Ovary (tissue), 9 donors: ENCODE results near the gene CLIC1. TPM values are rescaled to one million over a fixed set of nuclear protein-coding genes. Genes with fewer than 3 reads are reported as not detected.
A peak's percentile ranks its signal among the peaks of the same experiment; 100 is the strongest.

Experiments used
- DNase-seq, 5 donors: peaks; one replicate each; pipeline ENCODE4 v3.0.0-alpha.2; 2019 to 2020
- H3K27ac ChIP-seq, 2 donors: fragments of 200-600 bp; one replicate each; pipeline versions ENCODE4 v1.5.1 to v1.8.0; 2019 to 2022
- H3K27me3 ChIP-seq: fragments of 200-600 bp; one replicate; pipeline ENCODE4 v1.8.0; 2022
- H3K36me3 ChIP-seq: fragments of 200-600 bp; sonication (generic); one replicate; pipeline ENCODE4 v1.5.1; 2019
- H3K4me1 ChIP-seq: one replicate; pipeline ENCODE4 v1.8.1; 2013; ENCODE audit warnings: mild to moderate bottlenecking, moderate library complexity; ENCODE audit not compliant: insufficient read depth
- H3K4me3 ChIP-seq: fragments of 200-600 bp; sonication (generic); one replicate; pipeline ENCODE4 v1.5.1; 2017
- H3K9me3 ChIP-seq, 2 donors: fragments of 200-600 bp in 1 of 2; sonication (generic) in 1 of 2; one replicate each; pipeline versions ENCODE4 v1.5.1 to v1.8.1; 2013 to 2019; ENCODE audit warnings: mild to moderate bottlenecking in 1 of 2, moderate library complexity in 1 of 2
- EP300 ChIP-seq: sonication (generic); formaldehyde crosslinking; IDR thresholded peaks from one replicate; pipeline ENCODE4 v1.6.1; 2017; ENCODE audit warnings: antibody characterized with exemption
- POLR2A ChIP-seq: fragments of 450-650 bp; IDR thresholded peaks from one replicate; pipeline ENCODE4 v1.6.1; 2017; ENCODE audit warnings: antibody characterized with exemption, mild to moderate bottlenecking, moderate library complexity
- WGBS, 3 donors: extraction: QIAGEN DNeasy Blood & Tissue Kit in 1 of 3; methylation state at CpG; one replicate each; pipeline versions ENCODE4 v1.1.5 to v1.1.7; 2013 to 2017; 5-methylcytosine and 5-hydroxymethylcytosine counted together
- intact Hi-C, 4 donors: fragments of 100-400 bp; cut with DNase I; formaldehyde crosslinking; loops; one replicate each; pipeline versions ENCODE4 v1.11.0 to v1.15.1; 2022 to 2023
- polyA plus RNA-seq, 2 donors: library from polyadenylated mRNA; stranded (reverse); fragments of 200-250 nt in 1 of 2; fragments of 350-450 nt in 1 of 2; fragmentation: Illumina TruSeq in 1 of 2; extraction: RNeasy Lipid Tissue Mini Kit (QIAGEN cat#74804) in 1 of 2; gene quantifications; one replicate each; pipeline ENCODE4 v1.2.3, GENCODE V29; 2013 to 2014
- total RNA-seq, 7 donors: library from RNA; depleted of rRNA in 2 of 7; stranded (reverse); fragments of >200 nt in 2 of 7; fragmentation: NEBNext Ultra II Directional in 3 of 7; extraction: Animal tissue kit (Norgen Biotek cat#: 25700) in 3 of 7; gene quantifications; one replicate each; pipeline versions ENCODE4 v1.1.0 to v1.2.4, GENCODE V29; 2016 to 2023
- TF ChIP-seq, protein P1 (sequence below), 3 donors: fragments of 450-650 bp in 2 of 3; fragments of 200-600 bp in 1 of 3; IDR thresholded peaks; one replicate each; pipeline versions ENCODE4 v1.5.1 to v1.8.0; 2016 to 2022; ENCODE audit warnings: antibody characterized with exemption in 3 of 3, mild to moderate bottlenecking in 1 of 3
- donor health status: DM: no; HTN: no; CAD: no; lungs with moderate emphysema.
- donor health status: DM: no; HTN: no; CAD: no.
- donor health status: Bipolar disorder and iron deficiency.
- donor health status: DM: yes; HTN: yes; CAD: no.
- donor health status: DM: no; HTN: no; CAD: no.
- donor health status: DM: yes; HTN: yes; CAD: no.

CLIC1 gene
- total and polyA plus RNA-seq, 9 donors = 128 to 473 (median 185) TPM

DNA sequence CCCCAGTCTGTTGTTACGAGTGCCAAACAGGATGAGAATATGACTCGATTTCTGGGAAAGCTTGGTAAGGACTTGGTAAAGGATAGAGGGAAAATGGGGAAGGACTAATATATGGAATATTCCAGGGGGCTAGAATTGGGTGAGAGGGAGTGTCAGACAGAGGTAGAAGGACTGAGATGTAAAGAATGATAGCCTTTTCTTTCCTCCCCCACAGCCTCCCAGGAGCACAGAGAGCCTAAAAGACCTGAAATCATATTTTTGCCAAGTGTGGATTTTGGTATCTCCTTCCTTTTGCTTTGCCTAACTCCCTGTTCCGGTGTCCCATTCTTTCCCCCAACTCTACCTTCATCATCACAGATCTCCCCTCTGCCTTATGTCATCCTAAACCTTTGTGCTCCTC, 6.6 kb upstream of the CLIC1 start:
- DNase-seq = no peak
- Histone ChIP-seq H3K36me3 (no peaks in the 10 kb centered on the region), H3K9me3 (no peaks in the 10 kb centered on the region), H3K27me3 (no peaks in the 10 kb centered on the region), H3K27ac (no peak overlapping the region), H3K4me3 (no peak overlapping the region), H3K4me1 (peaks cover 2% of the 10 kb centered on the region)
- intact Hi-C loops = loop anchor here in 1 of 4 donors (5.0 kb wide), 1 partner anchor 39 kb away; no protein-coding TSS in a partner anchor
- 87 to 92% (median 90%) methylated on average over 3 of the region's 3 CpGs for WGBS, 3 donors
- no peak for TF ChIP-seq EP300
- TF ChIP-seq POLR2A = no peak
- TF ChIP-seq, protein P1, sequence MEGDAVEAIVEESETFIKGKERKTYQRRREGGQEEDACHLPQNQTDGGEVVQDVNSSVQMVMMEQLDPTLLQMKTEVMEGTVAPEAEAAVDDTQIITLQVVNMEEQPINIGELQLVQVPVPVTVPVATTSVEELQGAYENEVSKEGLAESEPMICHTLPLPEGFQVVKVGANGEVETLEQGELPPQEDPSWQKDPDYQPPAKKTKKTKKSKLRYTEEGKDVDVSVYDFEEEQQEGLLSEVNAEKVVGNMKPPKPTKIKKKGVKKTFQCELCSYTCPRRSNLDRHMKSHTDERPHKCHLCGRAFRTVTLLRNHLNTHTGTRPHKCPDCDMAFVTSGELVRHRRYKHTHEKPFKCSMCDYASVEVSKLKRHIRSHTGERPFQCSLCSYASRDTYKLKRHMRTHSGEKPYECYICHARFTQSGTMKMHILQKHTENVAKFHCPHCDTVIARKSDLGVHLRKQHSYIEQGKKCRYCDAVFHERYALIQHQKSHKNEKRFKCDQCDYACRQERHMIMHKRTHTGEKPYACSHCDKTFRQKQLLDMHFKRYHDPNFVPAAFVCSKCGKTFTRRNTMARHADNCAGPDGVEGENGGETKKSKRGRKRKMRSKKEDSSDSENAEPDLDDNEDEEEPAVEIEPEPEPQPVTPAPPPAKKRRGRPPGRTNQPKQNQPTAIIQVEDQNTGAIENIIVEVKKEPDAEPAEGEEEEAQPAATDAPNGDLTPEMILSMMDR (IDR thresholded peaks at IDR 0.05) = no peak

DNA sequence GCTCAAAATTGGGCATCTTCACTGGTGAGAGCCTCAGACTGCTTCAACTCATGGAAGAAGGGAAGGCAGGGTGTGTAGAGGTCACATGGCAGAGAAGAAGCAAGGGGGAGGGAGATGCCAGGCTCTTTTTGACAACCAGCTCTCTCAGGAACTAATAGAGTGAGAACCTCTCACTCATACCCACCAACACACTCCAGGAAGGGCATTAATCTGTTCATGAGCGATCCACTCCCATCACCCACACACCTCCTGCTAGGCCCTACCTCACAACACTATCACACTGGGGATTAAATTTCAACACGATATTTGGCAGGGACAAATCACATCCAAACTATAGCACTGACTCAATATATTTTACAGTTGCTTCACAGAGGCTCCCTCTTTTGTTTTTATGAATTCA, 5.5 kb upstream of the CLIC1 start:
- Histone ChIP-seq H3K36me3 (no peaks in the 10 kb centered on the region), H3K9me3 (no peaks in the 10 kb centered on the region), H3K4me1 (peaks cover 4% of the 10 kb centered on the region), H3K27ac (no peak overlapping the region), H3K4me3 (no peak overlapping the region), H3K27me3 (no peaks in the 10 kb centered on the region)
- no peak for DNase-seq
- intact Hi-C loops = loop anchor here in 1 of 4 donors (5.0 kb wide), 1 partner anchor 40 kb away; no protein-coding TSS in a partner anchor
- TF ChIP-seq POLR2A (no peak), EP300 (no peak)
- TF ChIP-seq, protein P1 (IDR thresholded peaks at IDR 0.05) = no peak
- WGBS, 3 donors = 73 to 87% (median 77%) methylated on average over 2 of the region's 2 CpGs

- TF ChIP-seq, protein P1 (IDR thresholded peaks at IDR 0.05) = no peak
- no peak for TF ChIP-seq POLR2A
- 20 to 30% (median 20%) methylated on average over 29 of the region's 29 CpGs for WGBS, 3 donors
- Histone ChIP-seq H3K9me3 (no peaks in the 10 kb centered on the region), H3K4me1 (peaks cover 7% of the 10 kb centered on the region), H3K27ac (peak overlapping the region in 1 of 2 donors; percentile 47), H3K27me3 (no peaks in the 10 kb centered on the region), H3K4me3 (peak overlapping the region; percentile 56), H3K36me3 (no peaks in the 10 kb centered on the region)
- intact Hi-C loops = loop anchor here in 1 of 4 donors (5.0 kb wide), 1 partner anchor 42 kb away; no protein-coding TSS in a partner anchor
- no peak for DNase-seq
These were observed 4.3 kb upstream of the CLIC1 start for GRCh38 chr6:31740397-31741223.

GRCh38 chr6:31739639-31740396, 3.5 kb upstream of the CLIC1 start, which contains the start of gene MSH5:
Gene MSH5, plus strand, starts transcription at chr6:31740005. Its CDS starts 462 bp downstream, at chr6:31740467.
- TF ChIP-seq POLR2A = peak; percentile 45
- TF ChIP-seq, protein P1 (IDR thresholded peaks at IDR 0.05) = no peak
- H3K27me3 ChIP-seq = no peaks in the 10 kb centered on the region
- peak; percentile 96 to 98 (median 98) for DNase-seq
- 0 to 1% (median 0%) methylated on average over 57 to 58 of the region's 58 CpGs for WGBS, 3 donors
- peak within 1 kb of the TSS; percentile 56 for H3K4me3 ChIP-seq
- peak within 1 kb of the TSS in 1 of 2 donors; percentile 47 for H3K27ac ChIP-seq
- no peaks in the 10 kb centered on the region for H3K9me3 ChIP-seq
- intact Hi-C loops = loop anchor here (5.0 to 10.0 kb wide), 4 partner anchors 42 to 95 kb away; partner anchors contain the start of gene VARS1 (in 1 of the 4)
- H3K4me1 ChIP-seq = peaks cover 7% of the 10 kb centered on the region
- H3K36me3 ChIP-seq = no peaks in the 10 kb centered on the region
